OCI-LY7 (cell line): ENCODE data around the gene WNT4.

Experiments used
- CTCF ChIP-seq: fragments of 200-600 bp; sonication (generic); conservative IDR thresholded peaks from 2 replicates; pipeline ENCODE4 v1.5.1; 2014; ENCODE audit warnings: mild to moderate bottlenecking, antibody characterized with exemption, low read length, moderate library complexity, mixed read lengths
- EZH2phosphoT487 ChIP-seq: fragments of 200-600 bp; sonication (generic); IDR thresholded peaks from 2 replicates; pipeline ENCODE4 v1.6.1; 2018; ENCODE audit warnings: low read depth, borderline replicate concordance, mild to moderate bottlenecking, mixed run types, antibody characterized with exemption, low read length, moderate library complexity, mixed read lengths

- TF ChIP-seq EZH2phosphoT487, result no peak
- no peak for TF ChIP-seq CTCF
Measured at GRCh38 chr1:22120469-22120790, 22.5 kb downstream of the WNT4 start.
